ENCODE data around the gene NDUFS4.

- TF ChIP-seq POLR2A (IDR thresholded peaks at IDR 0.05) = no peak
- no peak for TF ChIP-seq CTCF (IDR thresholded peaks at IDR 0.05)
These were observed 34.0 kb downstream of the NDUFS4 start for GRCh38 chr5:53594419-53594818.
